Measurements from ENCODE around the gene IFNA4.
A peak's percentile ranks its signal among the peaks of the same experiment; 100 is the strongest.
"Not testable (repeated sequence)": the region's sequence is repeated elsewhere in the genome, so short reads cannot be mapped to it uniquely, and the experiment has no call there.

Gene IFNA4

DNA sequence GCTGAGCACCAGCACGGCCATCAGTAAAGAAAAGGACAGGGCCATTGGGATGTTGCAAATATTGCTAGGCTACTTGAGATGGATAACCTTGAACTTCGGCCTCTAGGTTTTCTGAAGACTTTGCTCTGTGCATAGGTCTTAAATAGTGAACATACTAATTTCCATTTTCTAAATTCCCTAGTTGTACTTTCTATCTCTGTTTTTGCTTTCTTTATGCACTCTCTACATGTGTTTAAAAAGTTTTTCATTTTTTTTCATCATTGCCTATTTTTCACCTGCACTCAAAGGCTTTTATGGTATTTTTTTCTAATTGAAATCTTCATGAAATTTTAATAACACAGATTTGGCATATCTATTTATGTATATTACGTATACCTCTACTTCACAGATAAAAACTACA lies at the start of gene IFNA4:
Gene IFNA4 (minus strand): TSS at position 101 of the 400 bp plus-strand sequence. CDS start 56 bp downstream, at position 45.
- not testable (repeated sequence) for FAIRE-seq

DNA sequence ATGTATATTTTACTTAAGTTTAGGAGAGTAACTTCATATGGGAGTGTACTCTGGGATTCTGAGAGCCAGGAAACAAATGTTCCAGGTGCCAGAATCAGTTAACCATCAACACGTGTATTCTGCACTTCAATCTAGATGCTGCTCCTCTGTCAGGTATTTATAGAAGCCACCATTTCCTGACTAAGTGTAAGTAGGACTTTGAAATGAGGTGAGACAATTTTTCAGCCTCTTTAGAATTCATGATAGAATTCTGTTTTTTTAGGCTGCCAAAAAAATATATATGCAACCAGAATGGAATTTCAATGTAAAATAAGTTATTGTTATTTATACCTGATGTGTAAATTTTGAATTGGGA lies 49.0 kb upstream of the IFNA4 start:
- FAIRE-seq = not testable (repeated sequence)

DNA sequence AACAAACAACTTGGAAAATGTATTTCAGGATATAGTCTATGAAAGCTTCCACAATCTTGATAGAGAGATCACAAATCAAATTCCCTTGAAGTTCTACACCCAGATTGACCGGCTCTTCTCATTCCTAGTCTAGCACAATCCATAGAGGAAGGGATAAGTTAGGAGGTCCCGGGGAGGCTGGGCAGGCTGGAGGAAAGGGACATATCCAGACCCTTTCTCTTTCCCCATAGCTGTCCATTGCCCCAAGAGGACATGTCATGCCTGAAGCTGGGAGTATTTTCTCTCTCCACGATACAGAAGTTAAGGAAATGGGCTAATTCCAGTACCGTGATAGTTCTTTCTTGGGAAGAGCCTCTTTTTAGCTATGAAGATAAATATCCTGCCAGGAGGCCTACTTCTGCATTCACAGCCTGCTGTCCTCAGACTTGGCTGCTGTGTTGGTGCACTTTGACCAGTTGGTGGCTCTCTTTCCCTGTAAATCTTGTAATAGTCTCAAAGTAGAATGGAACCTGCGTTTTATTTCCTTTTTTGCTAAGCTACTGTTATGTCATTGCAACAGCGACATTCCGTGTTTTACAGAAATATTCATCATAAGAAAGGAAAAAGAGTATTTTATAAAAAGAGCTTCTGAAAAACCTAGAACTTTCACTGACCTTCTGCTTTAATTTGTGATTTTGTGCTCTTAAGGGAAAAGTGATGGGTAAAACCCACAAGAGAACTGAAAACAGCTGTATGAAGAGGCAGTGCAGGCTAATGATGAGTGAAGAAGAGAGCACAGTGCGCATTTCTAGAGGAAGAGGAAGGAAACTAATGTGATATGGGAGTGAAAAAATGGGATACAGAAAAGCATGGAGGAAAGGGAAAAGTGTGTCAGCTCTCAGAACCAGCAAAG lies 48.3 kb upstream of the IFNA4 start:
- FAIRE-seq = not testable (repeated sequence)

DNA sequence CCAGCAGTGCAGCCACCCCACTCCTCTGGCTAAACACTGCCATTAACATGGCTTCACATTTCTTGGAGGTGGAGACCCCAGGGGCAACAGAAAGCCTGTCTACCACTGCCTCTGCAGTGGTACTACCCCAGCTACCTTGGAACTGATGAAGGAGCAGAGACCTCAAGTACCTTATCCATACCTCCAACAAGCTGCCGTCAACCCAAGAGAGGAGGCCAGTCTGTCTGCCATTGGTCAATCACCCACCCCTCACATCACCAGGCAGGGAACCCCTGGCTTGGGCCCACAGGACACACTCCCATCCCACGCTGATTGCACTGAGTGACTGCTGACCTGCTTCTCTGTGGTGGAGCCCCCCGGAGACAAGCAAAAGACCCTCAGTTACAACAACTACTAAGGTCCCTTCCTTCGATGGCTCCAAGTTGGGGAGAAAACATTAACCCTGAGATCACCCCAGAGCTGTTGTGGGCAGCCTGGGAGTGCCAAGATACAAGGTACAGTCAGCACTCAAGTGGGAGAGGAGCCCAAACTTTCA lies 46.8 kb upstream of the IFNA4 start:
- no peak for FAIRE-seq

DNA sequence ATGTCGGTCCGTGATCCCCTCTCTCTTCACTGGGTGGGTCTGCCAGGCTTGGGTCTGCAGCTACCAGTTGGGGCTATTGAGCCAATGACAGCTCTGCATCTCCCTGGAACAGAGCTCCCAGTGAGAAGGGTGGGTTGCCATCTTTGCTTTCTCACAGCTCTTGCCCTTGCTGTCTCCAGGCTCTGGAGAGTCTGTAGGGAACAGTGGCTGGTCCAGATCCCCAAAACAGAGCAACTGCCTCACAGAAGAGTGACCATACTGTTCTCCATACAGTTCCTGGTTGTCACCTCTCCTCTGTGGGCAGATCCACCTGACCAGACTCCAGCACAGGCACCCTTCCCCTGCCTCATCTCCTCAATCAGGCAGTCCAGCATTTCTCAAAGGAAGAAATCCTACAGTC lies 45.9 kb upstream of the IFNA4 start:
- no peak for FAIRE-seq

DNA sequence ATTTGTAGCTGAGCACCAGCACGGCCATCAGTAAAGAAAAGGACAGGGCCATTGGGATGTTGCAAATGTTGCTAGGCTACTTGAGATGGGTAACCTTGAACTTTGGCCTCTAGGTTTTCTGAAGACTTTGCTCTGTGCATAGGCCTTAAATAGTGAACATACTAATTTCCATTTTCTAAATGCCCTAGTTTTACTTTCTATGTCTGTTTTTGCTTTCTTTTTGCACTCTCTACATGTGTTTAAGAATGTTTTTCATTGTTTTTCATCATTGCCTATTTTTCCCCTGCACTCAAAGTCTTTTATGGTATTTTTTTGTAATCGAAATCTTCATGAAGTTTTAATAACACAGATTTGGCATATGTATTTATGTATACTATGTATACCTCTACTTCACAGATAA lies 40.7 kb upstream of the IFNA4 start, which contains the start of gene IFNA17:
Gene IFNA17 (minus strand): TSS at position 101 of the 400 bp plus-strand sequence. CDS start 49 bp downstream, at position 52.
- no peak for FAIRE-seq

DNA sequence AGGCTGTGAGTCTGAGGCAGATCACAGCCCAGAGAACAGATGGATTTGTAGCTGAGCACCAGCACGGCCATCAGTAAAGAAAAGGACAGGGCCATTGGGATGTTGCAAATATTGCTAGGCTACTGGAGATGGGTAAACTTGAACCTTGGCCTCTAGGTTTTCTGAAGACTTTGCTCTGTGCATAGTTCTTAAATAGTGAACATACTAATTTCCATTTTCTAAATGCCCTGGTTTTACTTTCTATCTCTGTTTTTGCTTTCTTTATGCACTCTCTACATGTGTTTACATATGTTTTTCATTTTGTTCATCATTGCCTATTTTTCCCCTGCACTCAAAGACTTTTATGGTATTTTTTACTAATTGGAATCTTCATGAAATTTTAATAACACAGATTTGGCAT lies 29.8 kb upstream of the IFNA4 start, which contains the start of gene IFNA16:
Gene IFNA16 (minus strand): TSS at position 101 of the 400 bp plus-strand sequence. CDS start 6 bp downstream, at position 95.
- not testable (repeated sequence) for FAIRE-seq

DNA sequence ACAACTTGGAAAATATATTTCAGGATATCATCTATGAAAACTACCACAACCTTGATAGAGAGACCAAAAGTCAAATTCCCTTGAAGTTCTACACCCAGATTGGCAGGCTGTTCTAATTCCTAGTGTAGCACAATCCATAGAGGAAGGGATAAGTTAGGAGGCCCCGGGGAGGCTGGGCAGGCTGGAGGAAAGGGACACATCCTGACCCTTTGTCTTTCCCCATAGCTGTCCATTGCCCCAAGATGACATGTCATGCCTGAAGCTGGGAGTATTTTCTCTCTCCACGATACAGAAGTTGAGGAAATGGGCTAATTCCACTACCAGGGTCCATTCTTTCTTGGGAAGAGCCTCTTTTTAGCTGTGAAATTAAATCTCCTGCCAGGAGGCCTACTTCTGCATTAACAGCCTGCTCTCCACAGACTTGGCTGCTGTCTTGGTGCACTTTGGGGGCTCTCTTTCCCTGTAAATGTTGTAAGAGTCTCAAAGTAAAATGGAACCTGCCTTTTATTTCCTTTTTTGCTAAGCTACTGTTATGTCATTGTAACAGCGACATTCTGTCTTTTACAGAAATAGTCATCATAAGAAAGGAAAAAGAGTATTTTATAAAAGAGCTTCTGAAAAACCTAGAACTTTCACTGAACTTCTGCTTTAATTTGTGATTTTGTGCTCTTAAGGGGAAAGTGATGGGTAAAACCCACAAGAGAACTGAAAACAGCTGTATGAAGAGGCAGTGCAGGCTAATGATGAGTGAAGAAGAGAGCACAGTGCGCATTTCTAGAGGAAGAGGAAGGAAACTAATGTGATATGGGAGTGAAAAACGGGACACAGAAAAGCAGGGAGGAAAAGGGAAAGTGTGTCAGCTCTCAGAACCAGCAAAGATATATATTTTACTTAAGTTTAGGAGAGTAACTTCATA lies 26.3 kb upstream of the IFNA4 start:
- not testable (repeated sequence) for FAIRE-seq

DNA sequence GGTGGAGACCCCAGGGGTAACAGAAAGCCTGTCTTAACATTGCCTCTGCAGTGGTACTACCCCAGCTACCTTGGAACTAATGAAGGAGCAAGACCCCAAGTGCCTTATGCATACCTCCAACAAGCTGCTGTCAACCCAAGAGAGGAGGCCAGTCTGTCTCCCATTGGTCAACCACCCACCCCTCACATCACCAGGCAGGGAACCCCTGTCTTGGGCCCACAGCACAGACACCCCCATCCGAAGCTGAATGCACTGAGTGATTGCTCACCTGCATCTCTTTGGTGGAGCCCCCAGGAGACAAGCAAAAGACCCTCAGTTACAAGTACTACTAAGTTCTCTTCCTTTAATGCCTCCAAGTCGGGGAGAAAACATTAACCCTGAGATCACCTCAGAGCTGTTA lies 24.8 kb upstream of the IFNA4 start:
- not testable (repeated sequence) for FAIRE-seq

DNA sequence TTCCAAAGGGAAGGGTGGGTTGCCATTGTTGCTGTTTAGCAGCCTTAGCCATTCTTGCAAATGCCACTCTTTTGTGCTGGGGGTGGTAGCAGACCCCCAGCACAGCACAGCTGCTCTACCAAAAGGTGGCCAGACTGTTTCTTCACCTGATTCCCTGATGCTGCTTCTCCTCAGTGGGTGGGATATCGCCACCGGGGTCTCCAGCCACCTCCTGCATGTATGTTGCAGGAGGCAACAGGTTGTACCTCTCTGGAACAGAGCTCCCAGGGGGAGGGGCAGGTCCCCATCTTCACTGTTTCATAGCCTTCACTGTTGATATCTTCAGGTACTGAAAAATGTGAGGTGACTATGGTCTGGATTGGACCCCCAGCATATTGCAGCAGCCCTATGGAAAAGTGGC lies 23.4 kb upstream of the IFNA4 start:
- not testable (repeated sequence) for FAIRE-seq

DNA sequence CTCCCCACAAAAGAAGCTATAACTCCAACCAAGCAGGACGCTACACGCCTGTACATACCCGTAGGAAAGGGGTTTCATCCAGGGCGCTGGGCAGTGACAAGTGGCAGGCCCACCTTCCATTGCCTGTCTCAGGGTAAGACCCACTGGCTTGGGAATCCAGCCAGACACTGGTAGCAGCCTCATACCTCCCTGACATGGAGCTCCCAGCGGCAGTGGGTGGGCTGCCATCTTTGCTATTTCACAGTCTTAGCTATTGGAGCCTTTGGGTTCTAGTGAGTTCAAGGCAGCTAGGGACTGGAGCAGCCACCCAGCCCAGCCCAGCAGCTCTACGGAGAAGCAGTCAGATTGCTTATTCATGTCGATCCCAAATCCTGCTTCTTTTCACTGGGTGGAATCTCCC lies 22.9 kb upstream of the IFNA4 start:
- FAIRE-seq = no peak

DNA sequence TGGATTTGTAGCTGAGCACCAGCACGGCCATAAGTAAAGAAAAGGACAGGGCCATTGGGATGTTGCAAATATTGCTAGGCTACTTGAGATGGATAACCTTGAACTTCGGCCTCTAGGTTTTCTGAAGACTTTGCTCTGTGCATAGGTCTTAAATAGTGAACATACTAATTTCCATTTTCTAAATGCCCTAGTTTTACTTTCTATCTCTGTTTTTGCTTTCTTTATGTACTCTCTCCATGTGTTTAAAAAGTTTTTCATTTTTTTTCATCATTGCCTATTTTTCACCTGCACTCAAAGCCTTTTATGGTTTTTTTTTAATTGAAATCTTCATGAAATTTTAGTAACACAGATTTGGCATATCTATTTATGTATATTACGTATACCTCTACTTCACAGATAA lies 19.7 kb upstream of the IFNA4 start, which contains the start of gene IFNA10:
Gene IFNA10 (minus strand): TSS at position 101 of the 400 bp plus-strand sequence. CDS start 46 bp downstream, at position 55.
- not testable (repeated sequence) for FAIRE-seq

DNA sequence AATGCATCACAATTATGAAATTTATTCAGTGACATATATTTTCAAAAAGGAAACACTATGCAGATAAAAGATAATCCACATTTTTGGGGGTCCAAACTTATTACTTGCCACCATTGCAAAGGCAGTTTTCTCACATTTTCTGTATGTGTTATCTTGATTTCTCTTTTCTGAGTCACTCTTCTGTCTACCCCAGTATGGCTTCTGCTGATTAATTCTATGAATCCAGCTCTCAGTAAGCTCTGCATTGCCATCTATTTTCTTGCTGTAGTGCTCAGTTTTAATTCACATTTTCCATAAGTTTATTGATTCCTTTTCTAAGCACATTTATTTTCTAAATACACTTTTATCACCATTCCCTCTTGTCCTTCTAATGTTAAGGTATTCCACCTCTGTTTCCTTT lies 17.8 kb upstream of the IFNA4 start:
- FAIRE-seq = no peak

DNA sequence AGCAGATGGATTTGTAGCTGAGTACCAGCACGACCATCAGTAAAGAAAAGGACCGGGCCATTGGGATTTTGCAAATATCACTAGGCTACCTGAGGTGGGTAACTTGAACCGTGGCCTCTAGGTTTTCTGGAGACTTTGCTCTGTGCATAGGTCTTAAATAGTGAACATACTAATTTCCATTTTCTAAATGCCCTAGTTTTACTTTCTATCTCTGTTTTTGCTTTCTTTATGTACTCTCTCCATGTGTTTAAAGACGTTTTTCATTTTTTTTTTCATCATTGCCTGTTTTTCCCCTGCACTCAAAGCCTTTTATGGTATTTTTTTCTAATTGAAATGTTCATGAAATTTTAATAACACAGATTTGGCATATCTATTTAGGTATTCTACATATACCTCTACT lies 14.7 kb upstream of the IFNA4 start, which contains the start of gene IFNA7:
Gene IFNA7 (minus strand): TSS at position 101 of the 400 bp plus-strand sequence. CDS start 40 bp downstream, at position 61.
- not testable (repeated sequence) for FAIRE-seq

DNA sequence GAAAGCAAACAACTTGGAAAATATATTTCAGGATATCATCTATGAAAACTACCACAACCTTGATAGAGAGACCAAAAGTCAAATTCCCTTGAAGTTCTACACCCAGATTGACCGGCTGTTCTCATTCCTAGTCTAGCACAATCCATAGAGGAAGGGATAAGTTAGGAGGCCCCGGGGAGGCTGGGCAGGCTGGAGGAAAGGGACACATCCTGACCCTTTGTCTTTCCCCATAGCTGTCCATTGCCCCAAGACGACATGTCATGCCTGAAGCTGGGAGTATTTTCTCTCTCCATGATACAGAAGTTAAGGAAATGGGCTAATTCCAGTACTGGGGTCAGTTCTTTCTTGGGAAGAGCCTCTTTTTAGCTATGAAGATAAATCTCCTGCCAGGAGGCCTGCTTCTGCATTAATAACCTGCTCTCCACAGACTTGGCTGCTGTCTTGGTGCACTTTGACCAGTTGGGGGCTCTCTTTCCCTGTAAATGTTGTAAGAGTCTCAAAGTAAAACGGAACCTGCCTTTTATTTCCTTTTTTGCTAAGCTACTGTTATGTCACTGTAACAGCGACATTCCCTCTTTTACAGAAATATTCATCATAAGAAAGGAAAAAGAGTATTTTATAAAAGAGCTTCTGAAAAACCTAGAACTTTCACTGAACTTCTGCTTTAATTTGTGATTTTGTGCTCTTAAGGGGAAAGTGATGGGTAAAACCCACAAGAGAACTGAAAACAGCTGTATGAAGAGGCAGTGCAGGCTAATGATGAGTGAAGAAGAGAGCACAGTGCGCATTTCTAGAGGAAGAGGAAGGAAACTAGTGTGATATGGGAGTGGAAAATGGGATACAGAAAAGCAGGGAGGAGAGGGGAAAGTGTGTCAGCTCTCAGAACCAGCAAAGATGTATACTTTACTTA lies 7.7 kb upstream of the IFNA4 start:
- peak; percentile 23 for FAIRE-seq

DNA sequence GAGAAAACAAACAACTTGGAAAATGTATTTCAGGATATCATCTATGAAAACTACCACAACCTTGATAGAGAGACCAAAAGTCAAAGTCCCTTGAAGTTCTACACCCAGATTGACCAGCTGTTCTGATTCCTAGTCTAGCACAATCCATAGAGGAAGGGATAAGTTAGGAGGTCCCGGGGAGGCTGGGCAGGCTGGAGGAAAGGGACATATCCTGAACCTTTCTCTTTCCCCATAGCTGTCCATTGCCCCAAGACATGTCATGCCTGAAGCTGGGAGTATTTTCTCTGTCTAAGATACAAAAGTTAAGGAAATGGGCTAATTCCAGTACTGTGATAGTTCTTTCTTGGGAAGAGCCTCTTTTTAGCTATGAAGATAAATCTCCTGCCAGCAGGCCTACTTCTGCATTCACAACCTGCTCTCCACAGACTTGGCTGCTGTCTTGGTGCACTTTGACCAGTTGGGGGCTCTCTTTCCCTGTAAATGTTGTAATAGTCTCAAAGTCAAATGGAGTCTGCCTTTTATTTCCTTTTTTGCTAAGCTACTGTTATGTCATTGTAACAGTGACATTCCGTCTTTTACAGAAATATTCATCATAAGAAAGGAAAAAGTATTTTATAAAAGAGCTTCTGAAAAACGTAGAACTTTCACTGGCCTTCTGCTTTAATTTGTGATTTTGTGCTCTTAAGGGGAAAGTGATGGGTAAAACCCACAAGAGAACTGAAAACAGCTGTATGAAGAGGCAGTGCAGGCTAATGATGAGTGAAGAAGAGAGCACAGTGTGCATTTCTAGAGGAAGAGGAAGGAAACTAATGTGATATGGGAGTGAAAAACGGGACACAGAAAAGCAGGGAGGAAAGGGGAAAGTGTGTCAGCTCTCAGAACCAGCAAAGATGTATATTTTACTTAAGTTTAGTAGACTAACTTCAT lies 4.3 kb downstream of the IFNA4 start:
- FAIRE-seq = not testable (repeated sequence)

DNA sequence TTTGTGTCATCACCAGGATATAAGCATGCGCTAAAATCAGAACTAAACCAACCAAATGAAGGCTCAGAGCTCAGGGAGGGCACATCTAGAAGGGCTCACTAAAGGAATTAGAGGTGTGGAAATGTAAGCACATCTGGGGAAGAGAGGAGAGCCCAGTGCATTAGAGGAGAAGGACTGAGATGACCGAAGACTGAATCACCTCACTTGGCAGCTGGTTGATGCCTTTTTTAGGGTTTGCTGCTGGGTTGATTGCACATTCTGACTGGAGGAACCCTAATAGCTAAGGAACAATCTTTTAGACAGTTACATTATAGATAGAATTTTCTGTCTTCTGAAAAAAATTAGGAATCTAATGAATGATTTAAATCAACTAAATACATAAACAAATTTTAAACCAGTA lies 12.7 kb downstream of the IFNA4 start:
- no peak for FAIRE-seq

DNA sequence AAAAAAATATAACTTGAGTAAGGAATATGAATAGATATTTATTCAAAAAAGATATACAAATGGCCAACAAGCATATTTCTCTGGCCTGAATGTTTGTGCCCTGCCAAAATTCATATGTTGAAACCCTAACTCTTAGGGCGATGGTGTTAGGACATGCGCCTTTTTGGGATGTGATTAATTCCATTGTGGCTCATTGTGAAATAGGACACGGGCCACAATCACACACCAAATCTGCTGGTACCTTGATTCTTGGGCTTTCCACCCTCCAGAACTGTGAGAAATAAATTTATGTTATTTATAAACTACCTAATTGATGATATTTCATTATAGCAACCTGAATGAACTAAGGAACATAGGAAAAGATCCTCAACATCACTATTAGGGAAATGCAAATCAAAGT lies 15.2 kb downstream of the IFNA4 start:
- no peak for FAIRE-seq

DNA sequence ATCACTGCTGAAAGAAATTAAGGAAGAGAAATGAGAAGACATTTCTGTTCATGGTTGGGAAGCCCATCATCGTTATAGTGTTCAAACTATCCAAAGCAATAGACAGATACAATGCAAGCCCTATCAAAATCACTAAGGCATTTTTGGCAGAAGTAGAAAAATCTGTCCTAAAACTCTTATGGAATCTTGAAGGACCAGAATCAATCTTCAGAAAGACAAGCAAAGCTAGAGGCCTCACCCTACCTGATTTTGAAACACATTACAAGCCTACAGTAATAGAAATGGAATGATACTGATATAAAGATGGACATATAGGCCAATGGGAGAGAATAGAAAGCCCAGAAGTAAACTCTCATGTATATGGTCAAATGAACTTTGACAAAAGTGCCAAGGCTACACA lies 16.0 kb downstream of the IFNA4 start:
- no peak for FAIRE-seq

DNA sequence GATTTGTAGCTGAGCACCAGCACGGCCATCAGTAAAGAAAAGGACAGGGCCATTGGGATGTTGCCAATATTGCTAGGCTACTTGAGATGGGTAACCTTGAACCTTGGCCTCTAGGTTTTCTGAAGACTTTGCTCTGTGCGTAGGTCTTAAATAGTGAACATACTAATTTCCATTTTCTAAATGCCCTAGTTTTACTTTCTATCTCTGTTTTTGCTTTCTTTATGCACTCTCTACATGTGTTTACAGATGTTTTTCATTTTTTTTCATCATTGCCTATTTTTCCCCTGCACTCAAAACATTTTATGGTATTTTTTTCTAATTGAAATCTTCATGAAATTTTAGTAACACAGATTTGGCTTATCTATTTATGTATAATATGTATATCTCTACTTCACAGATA lies 20.8 kb downstream of the IFNA4 start, which contains the start of gene IFNA21:
Gene IFNA21 (minus strand): TSS at position 101 of the 400 bp plus-strand sequence. CDS start 48 bp downstream, at position 53.
- not testable (repeated sequence) for FAIRE-seq
